ENCODE measurements around the gene LHX5.

LHX5 gene

DNA sequence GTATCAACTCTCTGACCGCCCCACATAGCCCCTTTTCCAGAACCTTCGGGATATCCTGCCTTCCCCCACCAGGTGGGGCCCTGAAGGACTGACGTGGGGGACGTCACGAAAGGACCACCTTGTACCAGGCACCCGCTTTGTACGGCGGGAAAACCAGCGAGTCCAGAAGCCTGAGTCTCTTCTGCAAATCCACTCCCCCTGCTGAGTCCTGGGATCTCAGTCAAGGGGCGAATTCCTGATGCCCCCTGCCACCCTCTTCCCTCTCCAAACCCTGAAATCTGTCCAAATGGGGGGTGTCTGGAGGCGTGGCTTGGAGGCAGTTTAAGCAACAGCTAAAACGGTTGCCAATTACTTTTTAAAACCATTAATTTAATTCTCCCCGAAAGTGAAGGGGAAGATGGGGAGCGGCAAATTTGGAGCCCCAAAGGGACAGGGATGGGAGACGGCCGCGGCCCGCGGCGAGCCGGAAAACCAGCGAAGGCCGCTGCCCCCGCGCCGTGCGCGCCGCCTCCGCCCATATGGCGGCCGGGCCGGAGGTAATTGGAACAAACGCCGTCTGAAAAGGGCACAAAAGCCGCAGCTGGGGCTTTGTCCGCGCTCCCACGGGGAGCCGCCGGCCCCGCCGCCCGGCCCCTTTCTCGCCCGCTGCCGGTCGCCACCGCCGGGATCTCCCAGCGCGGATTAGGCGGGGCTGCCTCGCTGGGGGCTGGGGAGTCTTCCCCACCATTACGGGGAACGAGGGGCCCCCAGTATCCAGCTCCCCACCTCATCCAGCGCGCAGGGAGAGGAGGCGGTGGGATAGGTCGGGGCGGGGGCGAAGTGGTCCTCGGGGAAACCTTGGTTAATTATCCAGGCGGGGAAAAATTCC lies 6.6 kb downstream of the LHX5 start:
- DNase-seq (ENCODE audit: low spot score), result no peak

DNA sequence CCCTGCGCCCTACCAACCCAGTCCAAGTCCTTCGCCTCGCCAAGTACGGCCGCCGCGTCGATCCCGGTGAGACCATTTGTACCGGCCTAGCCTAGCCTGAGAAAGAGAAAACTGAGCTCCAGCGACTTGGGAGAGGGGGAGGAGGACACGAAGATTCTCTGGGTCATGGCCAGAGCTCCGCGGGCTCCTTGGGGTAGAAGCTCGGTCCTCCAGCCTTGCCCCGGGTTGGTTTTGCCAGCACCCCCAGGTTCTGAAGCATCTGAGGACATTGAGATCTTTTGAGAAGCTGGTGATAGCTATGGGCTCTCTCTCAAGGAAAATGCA lies 7.3 kb downstream of the LHX5 start:
- no peak for DNase-seq (ENCODE audit: low spot score)

DNA sequence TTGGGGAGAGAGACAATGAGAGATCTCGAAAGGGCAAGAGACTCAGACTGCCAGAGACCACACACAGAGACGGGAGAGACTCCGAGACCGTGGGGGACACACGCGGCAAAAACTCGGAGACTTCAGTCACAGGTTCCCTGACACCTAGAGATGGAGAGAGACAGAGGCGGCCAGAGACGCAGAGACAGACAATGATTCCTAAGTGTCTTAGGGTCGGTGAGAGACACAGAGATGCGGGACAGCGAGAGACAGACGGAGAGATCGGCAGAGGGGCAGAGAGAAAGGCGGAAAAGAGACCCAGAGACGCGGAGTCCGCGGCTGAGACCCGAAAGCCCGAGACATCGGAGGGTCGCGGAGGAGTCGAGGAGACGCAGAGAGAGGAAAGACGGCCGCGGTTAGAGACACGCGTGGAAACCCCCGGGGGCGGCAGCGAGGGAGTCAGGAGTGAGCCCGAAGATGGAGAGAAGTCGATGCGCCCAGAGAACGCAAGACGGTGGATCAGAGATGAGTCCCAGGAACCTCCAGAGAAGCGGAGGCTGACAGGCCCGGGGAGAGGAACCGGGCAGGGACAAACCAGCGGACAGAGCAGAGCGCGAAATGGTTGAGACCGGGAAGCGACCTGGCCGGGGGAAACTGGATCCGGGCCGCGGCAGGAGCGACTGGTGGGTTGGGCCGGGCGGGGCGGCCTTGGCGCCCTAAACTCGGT lies 7.8 kb downstream of the LHX5 start:
- DNase-seq (ENCODE audit: low spot score), result no peak

GRCh38 chr12:113462998-113463745 lies 8.5 kb downstream of the LHX5 start:
- no peak for DNase-seq (ENCODE audit: low spot score)

DNA sequence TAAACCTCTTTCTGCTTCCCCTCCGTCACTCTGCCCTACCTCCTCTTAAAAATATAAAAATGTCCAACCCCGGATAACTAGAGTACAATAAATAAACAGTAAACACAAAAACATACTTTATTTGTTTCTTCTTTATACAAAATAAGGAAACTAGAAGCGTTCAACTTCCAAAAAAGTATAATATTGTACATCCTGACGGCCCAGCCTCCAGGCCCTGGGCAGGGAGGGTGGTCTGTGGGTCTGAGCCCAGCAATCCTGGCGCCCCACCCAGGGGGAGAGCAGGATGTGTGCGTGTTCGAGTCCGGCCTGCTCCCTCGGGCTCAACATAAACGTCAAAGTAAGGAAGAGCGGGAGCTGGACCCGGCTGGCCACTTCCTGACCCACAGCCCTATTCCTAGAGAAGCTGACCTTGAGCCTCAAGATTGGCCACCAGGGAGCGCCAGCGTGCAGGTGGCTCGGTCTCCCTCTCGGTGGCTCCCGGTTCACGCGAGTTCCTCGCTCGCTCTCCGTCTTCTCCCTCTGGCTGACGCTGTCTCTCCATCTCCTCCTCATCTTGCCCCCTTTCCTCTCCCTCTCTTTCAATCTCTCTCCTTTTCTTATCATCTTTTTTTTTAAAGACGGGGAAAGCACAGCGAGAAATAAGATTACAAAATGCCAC lies 9.4 kb downstream of the LHX5 start:
- DNase-seq (ENCODE audit: low spot score), result peak; percentile 45

DNA sequence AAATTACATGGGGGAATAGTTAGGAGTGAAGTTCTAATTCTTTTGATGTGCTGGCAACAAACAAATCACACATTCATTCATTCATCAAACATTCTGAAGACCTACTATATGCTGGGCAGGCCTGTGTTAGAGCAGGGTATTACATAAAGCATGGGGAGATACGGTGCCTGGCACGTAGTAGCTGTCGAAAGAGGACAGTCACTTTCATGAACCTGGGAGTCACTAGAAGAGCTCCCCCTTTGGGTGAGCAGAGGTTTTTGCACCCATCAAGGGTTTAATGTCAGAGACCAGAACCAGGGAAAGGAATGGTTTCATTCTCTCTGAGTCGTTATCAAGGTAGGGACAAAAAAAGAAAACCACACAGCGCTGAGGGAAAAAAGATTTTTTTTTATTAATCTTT lies 10.0 kb downstream of the LHX5 start:
- peak; percentile 29 for DNase-seq (ENCODE audit: low spot score)

DNA sequence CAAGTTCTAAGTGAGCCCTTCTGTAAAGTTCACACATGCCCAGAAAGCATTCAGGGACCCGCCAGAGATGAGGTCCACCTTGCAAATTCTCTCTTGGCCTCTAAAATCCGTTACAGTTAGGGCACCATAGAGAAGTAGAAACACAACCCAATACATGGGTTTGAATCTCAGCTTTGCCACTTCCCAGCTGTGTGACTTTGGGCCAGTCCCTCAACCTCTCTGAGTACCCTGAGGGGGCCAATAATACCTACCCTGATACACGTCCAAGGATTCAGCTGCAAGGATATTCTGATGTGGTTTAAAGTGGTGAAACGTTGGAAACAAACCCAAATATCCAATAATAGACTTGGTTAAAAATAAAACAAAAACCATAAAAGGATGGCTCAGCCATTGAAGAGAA lies 11.7 kb downstream of the LHX5 start:
- DNase-seq (ENCODE audit: low spot score), result no peak

GRCh38 chr12:113457710-113458109 lies 14.0 kb downstream of the LHX5 start:
- DNase-seq (ENCODE audit: low spot score), result no peak

DNA sequence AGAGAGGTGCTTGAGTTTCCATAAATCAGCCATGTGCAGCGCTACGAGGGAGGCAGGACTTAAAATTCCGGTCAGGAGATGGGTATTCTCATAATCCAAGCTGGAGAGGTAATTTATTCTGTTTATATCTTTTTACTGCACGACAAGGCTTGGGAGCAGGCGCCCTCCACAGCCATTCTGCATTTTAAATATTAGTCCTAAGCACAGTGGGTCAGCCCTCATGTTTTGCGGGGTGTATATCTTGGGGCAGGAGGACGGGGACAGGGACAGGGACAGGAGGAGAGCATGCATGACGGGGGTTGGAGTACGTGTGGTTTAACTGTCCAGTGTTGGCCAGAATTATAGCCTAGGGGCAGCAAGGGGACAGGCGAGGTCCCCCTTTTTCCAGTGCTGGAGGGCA lies 14.5 kb downstream of the LHX5 start:
- DNase-seq (ENCODE audit: low spot score), result no peak

- DNase-seq (ENCODE audit: low spot score), result no peak
These were observed 14.9 kb downstream of the LHX5 start for GRCh38 chr12:113456761-113457160.

GRCh38 chr12:113456199-113456598 lies 15.5 kb downstream of the LHX5 start:
- no peak for DNase-seq (ENCODE audit: low spot score)

- no peak for DNase-seq (ENCODE audit: low spot score)
These were observed 18.3 kb downstream of the LHX5 start for GRCh38 chr12:113453330-113453729.

GRCh38 chr12:113452458-113452857 lies 19.2 kb downstream of the LHX5 start:
- no peak for DNase-seq (ENCODE audit: low spot score)

DNA sequence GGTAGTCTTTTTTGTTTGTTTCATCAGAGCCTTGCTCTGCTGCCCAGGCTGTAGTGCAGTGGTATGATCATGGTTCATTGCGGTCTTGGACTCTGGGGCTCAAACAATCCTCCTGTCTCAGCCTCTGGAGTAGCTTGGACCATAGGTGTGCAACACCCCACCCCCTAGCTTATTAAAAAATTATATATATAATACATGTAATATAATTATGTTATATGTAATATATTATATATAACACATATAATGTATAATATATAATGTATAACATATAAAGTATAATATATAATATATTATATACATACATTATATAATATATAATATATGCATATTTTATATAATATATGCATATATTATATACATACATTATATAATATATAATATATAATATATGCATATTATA lies 21.8 kb downstream of the LHX5 start:
- no peak for DNase-seq (ENCODE audit: low spot score)

- DNase-seq (ENCODE audit: low spot score), result no peak
These were observed 22.4 kb downstream of the LHX5 start for GRCh38 chr12:113449299-113449698.

DNA sequence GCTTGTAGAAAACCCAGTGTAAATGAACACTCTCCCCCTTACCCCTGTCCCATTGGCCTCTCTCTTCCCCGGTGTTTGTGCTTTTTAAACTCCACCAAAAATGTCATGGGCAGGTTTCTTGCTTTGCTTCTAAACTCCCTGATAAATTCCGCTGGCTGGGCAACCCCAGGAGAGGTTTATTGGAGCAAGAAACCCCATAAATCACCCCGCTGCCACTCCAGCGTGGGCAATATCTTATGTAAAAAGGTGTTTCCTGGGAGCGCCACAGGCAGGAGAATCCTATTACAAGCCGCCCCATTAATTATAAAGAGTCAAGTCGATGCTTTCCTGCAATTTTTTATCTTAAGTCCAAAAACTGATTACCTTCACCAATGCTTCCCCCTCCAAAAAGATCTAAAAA lies 22.8 kb downstream of the LHX5 start:
- DNase-seq (ENCODE audit: low spot score), result no peak

GRCh38 chr12:113445544-113446171 lies 26.0 kb downstream of the LHX5 start:
- no peak for DNase-seq (ENCODE audit: low spot score)

DNA sequence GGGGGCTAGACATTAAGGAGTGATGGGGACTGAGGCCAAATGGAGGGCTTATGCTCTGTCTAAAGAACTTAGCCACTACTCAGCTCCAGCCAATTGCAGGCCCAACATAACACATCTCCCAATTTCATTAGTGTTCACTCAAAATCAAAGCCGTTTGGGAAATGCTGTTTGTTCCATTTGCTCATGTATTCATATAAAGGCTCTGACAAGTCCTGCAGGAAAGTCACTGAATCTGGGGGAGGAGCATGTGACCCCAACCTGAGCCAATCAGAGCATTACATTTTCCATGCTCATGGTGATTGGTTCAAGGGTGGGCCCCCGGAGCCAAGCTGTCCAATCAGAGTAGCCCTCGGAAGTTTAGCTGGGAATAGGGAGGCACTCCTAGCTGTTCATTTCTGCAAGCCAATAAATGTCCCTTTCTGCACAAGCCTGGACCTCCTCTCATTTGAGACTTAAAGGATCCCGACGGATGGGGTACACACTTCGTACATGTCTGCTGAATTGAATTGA lies 28.6 kb downstream of the LHX5 start:
- DNase-seq (ENCODE audit: low spot score), result no peak

GRCh38 chr12:113440947-113441782 lies 30.5 kb downstream of the LHX5 start:
- no peak for DNase-seq (ENCODE audit: low spot score)

GRCh38 chr12:113440336-113440735 lies 31.3 kb downstream of the LHX5 start:
- DNase-seq (ENCODE audit: low spot score), result no peak

GRCh38 chr12:113439606-113440030 lies 32.1 kb downstream of the LHX5 start:
- DNase-seq (ENCODE audit: low spot score), result peak; percentile 43

Measured in SW480 (cell line).